ENCODE measurements around the gene DNASE2B. TPM values are rescaled to one million over a fixed set of nuclear protein-coding genes. Genes with fewer than 3 reads are reported as not detected.

Gene DNASE2B
- total RNA-seq, 3 donors from 2014 or later (not counting 1 experiment from before 2014, with no cell fraction given) = not detected

- 100% methylated on average over 1 of the region's 5 CpGs for WGBS (ENCODE audit: insufficient coverage)
- intact Hi-C loops (cut with micrococcal nuclease) = no loop called here
- DNase-seq (no peak), ATAC-seq (no peak)
- H3K27me3 ChIP-seq (ENCODE audit: control insufficient read depth, insufficient read depth, low read length) = no peaks in the 10 kb centered on the region
- Mint-ChIP-seq H3K27me3 (ENCODE audit: low read depth in 2 of 2) (no peaks in the 10 kb centered on the region), H3K4me1 (no peaks in the 10 kb centered on the region), H3K36me3 (no peaks in the 10 kb centered on the region), H3K9me3 (no peaks in the 10 kb centered on the region), H3K4me3 (no peak overlapping the region), H3K27ac (no peak overlapping the region)
- no peak overlapping the region for H3K4me3 ChIP-seq (ENCODE audit: low read length)
- H3K4me1 ChIP-seq (ENCODE audit: control insufficient read depth, insufficient read depth, low read length) = no peaks in the 10 kb centered on the region
- no peaks in the 10 kb centered on the region for H3K9me3 ChIP-seq (ENCODE audit: control insufficient read depth, insufficient read depth, low read length)
- no peak for TF ChIP-seq CTCF (IDR thresholded peaks at IDR 0.05)
- H3K27ac ChIP-seq (ENCODE audit: low read length) = no peak overlapping the region
- no peaks in the 10 kb centered on the region for H3K36me3 ChIP-seq (ENCODE audit: control insufficient read depth, insufficient read depth, low read length)
Measured at GRCh38 chr1:84425150-84425896, 27.0 kb downstream of the DNASE2B start.

DNA sequence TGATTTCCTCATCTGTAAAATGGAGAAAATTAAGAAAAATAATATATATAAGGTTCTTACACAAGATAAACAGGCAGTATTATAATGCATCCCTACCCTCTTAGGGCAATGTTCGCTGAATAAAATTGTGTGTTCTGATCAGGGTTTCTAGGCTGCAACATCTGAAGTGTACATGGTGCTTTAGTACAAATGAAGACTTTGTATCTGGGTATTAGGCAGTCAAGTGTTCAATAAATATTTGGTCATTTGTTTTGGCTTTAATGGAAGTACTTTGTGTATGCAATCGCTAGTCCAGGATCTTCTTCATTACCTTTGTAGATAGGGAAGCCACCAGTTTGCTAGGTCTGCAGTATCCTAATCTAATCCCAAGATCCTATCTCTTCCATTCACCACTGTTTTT is 28.1 kb downstream of the DNASE2B start:
- 100% methylated on average over 1 of the region's 2 CpGs for WGBS (ENCODE audit: insufficient coverage)
- intact Hi-C loops (cut with micrococcal nuclease) = no loop called here
- H3K9me3 Mint-ChIP-seq = no peaks in the 10 kb centered on the region
- ATAC-seq (no peak), DNase-seq (no peak)
- H3K4me3 Mint-ChIP-seq = no peak overlapping the region
- H3K27me3 ChIP-seq (ENCODE audit: control insufficient read depth, insufficient read depth, low read length) = no peaks in the 10 kb centered on the region
- no peaks in the 10 kb centered on the region for H3K36me3 Mint-ChIP-seq
- H3K9me3 ChIP-seq (ENCODE audit: control insufficient read depth, insufficient read depth, low read length) = no peaks in the 10 kb centered on the region
- no peaks in the 10 kb centered on the region for H3K4me1 ChIP-seq (ENCODE audit: control insufficient read depth, insufficient read depth, low read length)
- H3K4me3 ChIP-seq (ENCODE audit: low read length) = no peak overlapping the region
- H3K27ac Mint-ChIP-seq = no peak overlapping the region
- TF ChIP-seq CTCF (IDR thresholded peaks at IDR 0.05) = no peak
- no peaks in the 10 kb centered on the region for H3K4me1 Mint-ChIP-seq
- no peak overlapping the region for H3K27ac ChIP-seq (ENCODE audit: low read length)
- H3K36me3 ChIP-seq (ENCODE audit: control insufficient read depth, insufficient read depth, low read length) = no peaks in the 10 kb centered on the region
- no peaks in the 10 kb centered on the region for H3K27me3 Mint-ChIP-seq (ENCODE audit: low read depth in 2 of 2)

DNA sequence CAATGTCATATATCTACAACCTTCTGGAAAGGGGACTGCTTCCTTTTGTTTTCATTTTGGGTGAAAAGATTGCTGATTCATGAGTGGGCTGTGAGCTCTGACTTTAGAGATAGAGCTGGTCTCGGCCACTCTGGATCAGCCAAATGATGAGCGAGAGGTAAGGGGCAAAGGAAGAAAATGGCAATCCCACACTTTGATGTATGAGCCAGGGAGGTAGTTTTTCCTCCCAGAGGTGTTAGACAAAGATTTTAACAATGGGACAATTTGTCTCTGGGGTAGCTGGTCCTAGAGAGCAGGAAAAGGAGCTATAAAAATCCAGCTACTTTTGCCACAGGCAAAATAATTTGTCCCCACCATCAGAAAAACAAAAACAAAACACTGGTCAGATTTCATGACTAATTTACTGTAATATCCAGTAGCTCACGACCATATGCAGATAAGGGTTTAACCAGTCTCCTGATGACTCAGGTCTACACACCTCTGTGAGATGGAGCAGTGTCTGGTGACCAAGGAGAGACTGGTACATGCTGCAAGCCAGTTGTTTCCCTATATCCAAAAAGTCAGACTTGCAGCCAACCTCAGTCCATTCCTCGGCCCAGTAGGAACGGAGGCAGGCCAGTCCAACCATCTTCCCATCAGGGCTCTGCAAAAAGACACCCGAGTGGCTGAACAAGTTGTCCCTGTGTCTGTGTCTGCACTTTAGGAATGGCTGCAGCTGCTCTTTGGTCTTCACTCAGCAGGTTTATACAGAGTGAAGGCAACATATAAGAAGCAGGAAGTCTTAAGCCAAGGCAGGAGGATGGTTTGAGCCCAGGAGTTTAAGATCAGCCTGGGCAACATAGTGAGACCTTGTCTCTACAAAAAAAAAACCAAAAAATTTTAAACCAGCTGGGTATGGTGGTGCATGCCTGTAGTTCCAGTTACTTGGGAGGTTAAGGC is 29.2 kb downstream of the DNASE2B start:
- no peak for TF ChIP-seq CTCF (IDR thresholded peaks at IDR 0.05)
- no peaks in the 10 kb centered on the region for H3K36me3 Mint-ChIP-seq
- no peak for DNase-seq
- Histone ChIP-seq H3K27me3 (ENCODE audit: control insufficient read depth, insufficient read depth, low read length) (no peaks in the 10 kb centered on the region), H3K4me1 (ENCODE audit: control insufficient read depth, insufficient read depth, low read length) (no peaks in the 10 kb centered on the region), H3K4me3 (ENCODE audit: low read length) (no peak overlapping the region), H3K27ac (ENCODE audit: low read length) (no peak overlapping the region), H3K9me3 (ENCODE audit: control insufficient read depth, insufficient read depth, low read length) (no peaks in the 10 kb centered on the region), H3K36me3 (ENCODE audit: control insufficient read depth, insufficient read depth, low read length) (no peaks in the 10 kb centered on the region)
- WGBS (ENCODE audit: insufficient coverage) = 88% methylated on average over 6 of the region's 6 CpGs
- no peaks in the 10 kb centered on the region for H3K4me1 Mint-ChIP-seq
- no peaks in the 10 kb centered on the region for H3K27me3 Mint-ChIP-seq (ENCODE audit: low read depth in 2 of 2)
- no peak overlapping the region for H3K27ac Mint-ChIP-seq
- no peak overlapping the region for H3K4me3 Mint-ChIP-seq
- no peaks in the 10 kb centered on the region for H3K9me3 Mint-ChIP-seq
- ATAC-seq = no peak
- intact Hi-C loops (cut with micrococcal nuclease) = no loop called here
